GM18519 (cell line): ENCODE results near the gene ICAM2.

Experiments
- ATAC-seq: cut with Tn5 transposase; IDR thresholded peaks from one replicate; pipeline ENCODE4 v1.9.1; 2021; ENCODE audit warnings: mild to moderate bottlenecking, moderate library complexity; ENCODE audit not compliant: unreplicated experiment, low FRiP score

Gene ICAM2

DNA sequence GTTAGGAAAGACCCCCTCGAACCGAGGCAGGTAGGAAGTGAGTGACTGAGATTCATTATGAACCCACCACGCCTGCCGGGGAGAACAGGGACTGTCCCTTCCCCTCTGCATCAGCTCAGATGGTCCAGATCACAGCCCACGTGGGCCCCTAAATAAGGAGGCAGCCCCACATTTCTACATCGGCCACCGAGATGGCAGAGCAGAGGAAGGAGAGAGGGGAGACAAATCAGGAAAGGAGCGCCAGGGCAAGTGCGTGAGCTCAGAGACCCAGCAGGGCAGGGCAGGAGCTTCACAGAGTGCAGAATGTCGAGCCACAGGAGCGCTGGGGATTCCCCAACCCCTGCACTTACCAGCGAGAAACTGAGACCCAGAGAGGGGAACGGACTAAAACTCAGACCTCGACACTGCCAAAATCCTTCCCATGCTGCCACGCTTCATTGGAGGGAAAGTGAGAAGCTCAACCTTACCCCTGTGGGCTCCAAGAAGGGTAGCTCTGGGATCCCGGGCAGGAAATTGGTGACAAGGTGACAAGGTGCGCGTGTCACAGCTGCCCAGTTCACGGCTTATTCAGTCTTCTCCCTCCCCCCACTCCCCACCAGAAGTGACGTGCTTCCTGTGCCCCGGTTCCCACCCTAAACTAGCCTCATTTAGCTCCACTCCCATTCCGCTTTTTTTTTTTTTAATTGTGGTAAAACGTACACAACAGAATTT lies at the start of gene ICAM2:
TSS of gene ICAM2 (minus strand) at position 578 of the 711 bp plus-strand sequence. CDS start 13,942 bp downstream, outside the sequence.
- no peak for ATAC-seq

DNA sequence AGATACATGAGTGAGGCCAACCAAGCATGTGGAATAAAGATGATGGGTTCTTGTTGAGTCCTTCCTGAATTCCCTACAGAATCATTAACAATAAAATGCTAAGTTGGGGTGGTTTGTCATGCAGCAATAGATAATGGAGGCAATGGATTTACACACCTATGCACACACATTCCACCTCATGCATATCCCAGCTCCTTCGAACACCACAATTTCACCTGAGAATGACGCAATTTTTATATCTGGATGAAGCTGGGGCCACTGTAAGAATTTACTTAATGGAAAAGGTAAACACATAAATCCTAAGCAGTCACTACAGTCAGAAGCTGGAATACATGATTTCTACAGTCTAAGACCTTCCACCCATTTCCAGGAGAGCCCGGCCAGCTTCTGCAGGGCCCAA lies 49.8 kb upstream of the ICAM2 start:
- ATAC-seq: no peak

DNA sequence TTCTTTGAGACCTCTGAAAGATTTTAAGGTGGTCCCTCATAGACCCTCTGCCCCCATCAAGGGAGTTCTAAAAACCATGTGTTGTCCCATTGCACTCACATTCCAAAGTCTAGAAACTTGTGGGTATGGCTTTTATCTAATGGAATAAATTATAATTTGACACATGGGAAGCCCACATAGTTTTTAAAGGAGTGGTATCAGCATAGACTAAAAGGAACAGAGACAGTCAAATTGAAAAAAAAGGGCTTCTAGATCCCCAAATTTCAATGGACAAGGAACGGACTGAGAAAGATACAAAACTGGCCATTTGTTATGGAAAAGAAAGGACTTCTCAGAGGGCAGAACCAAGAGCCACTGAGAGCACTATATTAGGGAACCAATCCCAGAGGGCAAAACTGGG lies 48.7 kb upstream of the ICAM2 start:
- ATAC-seq: no peak

DNA sequence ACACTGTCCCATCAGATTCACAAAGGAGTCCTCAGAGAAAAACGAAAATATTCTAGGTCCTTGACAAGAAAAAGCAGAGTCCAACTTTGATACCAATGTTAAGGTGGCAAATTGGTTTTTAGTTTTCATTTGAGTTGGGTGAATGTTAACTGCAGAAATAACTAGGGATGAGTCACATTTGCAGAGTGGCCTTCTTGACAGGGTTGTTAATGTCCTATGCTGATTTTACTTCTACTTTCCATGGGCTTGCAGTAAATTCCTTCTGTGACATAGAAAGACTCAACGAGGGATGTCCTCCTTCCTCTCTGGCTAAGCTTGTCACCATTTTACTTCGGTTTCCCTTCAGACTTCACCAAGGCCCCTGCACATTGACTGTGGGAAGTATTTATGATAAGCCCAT lies 47.2 kb upstream of the ICAM2 start:
- ATAC-seq: no peak

DNA sequence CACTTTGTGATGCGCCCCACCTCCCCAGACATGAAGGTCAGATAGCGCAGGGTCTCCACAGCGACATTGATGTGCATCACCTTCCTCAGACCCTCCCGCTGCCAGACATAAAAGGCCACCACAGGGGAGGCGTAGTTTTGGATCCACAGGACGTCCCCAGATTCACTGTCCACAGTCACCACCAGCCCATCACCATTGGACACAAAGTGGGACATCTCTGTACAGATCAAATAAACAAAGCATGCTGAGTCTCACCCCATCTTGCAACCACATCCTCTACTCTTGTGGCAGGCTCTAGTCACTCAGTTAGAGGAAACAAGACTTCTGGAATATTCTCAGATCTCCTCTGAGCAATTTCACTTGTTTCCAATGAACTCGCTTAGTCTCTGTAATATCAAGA lies 46.3 kb upstream of the ICAM2 start:
- ATAC-seq: no peak

DNA sequence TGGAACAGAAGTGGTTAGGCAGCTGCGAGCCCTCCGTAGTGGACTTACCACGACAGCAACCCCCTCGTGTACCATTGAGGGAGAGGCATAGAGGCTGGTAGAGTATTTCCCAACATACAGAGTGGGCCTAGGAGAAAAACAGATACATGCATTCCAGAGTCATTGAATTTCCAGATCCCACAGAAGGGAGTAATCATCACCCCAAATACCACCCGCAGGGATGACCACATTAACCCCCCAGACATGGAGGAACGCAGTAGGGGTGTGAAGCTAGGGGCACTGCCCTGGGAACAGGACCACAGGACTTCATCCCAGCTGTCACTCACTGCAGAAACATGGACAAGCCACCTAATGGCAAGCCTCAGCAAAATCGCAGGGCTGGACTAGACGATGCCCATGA lies 44.7 kb upstream of the ICAM2 start:
- ATAC-seq: no peak

DNA sequence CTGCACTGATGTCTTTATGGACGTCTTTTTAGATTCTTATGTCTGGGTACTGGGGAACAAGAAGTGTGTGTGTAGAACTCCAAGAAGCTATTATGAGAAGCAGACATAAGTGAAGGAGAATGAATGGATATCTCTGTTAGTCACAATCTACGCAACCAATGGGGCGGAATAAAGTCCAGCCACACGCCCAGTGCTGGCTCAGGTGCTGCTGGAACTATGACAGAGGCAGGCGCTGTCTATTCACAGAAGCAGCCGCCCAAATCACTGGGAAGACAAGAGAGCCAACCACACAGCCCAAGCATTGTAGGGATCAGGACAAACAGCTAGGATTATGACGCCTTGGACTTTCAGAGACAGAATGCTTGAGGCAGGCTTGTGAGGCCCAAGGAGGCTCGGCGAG lies 43.9 kb upstream of the ICAM2 start:
- ATAC-seq: no peak

DNA sequence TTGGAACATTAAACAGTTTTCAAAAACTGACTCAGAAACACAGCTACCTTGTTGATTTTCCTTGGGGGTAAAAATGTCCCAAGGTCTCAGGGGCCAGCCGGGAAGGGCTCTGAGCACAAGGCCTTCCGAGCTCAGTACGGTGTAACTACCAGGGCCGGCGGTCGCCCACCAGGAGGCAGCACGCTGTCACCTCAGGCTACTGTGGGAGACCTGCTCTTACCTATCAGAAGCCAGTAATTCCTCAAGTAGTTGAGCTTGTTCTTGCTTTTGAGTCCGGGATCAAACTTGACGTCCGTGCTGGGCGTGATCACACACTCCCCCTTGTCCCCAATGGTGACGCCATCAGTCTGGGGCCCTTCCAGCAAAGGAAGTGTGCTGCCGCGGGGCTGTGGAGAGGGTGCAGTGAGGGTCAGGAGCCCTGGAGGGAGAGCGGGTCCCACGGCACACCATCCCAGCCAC lies 43.4 kb upstream of the ICAM2 start:
- ATAC-seq: no peak

DNA sequence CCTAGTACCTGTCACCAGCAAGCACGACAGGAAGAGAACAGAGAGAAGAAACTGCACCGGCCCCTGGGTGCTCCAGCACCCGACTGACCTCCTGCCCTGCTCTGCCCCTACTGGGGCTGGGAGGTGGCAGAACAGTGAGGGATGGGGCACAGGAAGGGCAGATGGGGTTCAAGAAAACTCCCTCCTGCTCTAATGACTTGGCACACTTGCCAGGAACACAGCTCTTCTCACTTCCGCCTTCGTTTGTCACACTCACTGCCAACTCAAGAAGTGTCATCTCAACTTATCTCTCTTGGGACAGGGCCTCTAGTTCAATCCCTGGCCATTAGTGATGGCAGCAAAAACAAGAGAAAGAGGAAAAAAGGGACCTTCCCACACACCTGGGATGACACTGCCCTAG lies 42.7 kb upstream of the ICAM2 start:
- ATAC-seq: no peak

DNA sequence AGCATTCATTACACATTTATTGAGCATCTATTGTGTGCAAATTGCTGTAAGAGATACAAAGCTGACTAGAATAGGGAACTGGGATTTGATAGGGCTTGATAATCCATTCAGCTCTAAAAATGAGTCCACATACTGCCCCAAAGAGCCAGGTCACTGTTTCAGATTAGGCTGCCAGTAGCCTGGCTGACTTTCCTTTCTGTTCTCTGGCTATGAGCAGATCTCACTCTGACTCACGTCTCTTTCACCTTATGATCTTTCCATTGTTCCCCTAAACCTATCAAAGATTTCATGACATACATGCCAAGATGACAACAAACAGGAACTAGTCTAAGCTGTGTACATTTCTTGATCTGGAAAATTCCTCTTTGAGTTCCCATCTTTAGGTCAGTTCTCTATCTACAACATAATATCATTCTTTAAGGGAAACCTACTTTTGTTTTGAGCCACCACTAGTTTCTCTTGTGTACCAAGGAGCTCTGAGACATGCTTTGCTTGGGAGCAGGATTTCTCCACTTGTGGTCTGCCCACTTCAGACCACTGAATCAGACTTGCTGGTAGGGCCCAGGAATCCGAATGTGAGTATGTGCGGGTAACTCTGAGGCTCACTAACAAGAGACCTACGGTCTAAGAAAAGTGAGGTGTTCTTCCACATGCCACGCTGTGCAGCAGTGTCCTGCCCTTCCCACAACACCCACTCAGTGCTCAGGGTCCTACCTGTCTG lies 40.9 kb upstream of the ICAM2 start:
- no peak for ATAC-seq

DNA sequence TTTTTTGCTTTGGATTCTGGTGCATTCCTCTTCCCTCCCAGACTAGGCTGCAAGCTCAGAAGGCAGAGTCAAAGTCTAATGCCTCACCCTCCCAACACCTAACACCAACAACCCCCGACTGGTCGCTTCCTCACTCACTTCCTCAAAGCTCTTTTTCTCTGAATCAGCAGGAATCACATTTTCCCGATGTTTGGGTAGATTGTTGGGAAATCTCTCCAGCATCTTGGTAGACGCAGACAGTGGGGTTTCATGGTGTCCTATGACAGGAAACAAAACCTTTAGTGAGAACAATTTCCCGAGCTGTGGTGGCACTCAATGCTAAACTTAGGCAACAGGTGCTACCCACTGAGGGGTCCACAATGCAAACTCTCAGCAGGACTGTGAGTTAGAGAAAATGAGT lies 39.9 kb upstream of the ICAM2 start:
- ATAC-seq: no peak

DNA sequence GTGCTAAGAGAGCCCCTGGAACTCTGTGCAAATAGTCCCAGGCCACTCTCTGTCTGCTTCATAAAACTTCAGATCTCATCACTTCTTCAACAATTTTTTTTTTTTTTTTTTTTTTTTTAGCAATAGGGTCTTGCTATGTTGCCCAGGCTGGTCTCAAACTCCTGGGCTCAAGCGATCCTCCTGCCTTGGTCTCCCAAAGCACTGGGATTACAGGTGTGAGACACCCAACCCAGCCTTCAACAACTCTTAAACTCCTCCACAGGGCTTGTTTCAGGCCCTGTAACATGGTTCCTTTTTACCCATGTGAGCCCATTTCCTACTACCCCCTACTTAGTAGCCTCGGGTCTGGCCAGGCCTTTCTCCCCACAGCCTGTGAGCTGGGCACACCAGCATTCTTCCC lies 39.3 kb upstream of the ICAM2 start:
- ATAC-seq: no peak

DNA sequence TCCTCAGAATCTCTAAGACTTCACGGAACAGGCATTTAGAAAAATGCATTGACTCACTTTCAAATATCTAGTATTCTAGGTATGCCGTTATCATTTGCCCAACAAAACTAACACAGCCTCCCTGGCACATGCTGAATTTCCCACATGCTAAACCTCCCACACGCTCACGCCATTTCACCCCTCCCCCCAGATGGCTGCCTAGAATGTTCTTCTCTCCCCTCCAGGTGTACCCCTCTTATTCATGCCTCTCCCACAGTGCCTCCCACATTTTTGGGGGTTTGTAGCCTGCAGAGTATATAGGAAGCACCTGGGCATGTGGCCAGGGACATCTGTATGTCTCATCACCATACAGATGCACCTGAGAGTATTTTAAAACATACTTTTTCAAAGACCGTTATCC lies 38.2 kb upstream of the ICAM2 start:
- ATAC-seq: no peak

DNA sequence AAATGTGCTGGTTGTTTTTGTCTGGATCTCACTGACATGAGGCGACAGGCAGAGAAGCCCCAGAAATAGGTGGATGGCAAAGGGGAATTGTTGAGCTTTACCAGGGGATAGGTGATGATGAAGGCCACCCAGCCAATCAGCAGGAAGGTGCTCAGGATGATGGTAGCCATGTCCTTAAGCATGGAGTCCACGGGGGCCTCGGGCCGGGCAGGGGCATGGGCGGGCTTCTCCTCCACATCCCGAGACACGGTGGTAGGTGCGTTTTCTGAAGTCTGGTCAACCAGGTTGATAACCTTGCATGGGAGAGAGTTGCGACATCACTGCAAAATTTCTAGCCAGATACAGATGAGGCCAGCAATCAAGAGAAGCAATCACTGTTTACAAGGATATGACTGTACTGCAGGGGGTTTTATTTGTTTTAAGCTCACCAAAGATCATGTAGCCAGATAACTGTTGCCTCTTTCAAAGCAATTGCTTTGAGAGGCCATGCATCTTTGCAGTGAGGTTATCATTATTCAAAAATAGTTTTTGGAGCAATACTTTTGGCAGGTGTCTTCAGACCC lies 37.3 kb upstream of the ICAM2 start:
- no peak for ATAC-seq

DNA sequence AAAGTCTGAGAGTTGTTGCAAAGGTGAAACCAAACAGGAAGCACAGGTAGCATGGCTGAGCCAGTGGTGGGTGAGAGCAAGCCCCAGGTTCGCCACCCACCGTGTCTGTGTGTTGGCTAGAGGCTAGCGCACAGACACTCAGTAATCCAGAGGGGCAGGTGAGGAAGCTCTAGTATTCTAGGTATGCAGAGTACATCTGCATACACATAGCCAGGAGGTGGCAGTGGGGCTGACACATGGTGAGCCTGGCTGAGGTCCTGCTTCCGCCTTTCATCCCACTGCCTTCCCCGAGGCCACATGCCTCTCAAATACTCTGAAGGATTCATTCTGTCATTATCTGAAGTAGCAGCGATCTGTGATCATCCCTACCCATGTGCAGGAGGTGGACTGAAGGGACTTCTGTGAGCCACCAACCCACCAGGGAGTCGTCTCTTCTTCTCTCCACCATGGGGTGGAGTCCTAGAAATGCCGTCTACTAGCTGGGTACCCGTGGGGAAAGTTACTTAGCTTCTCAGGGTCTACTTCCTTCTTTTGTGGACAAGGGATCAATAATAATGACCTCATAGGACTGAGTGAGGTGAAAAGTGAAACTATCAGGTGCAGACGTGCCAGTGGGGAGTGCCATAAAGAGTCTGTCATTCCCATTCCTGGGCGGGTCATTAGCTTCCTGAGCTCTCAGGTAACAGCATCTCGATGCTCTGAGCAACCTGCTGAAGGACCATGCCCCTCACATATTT lies 36.0 kb upstream of the ICAM2 start:
- no peak for ATAC-seq

DNA sequence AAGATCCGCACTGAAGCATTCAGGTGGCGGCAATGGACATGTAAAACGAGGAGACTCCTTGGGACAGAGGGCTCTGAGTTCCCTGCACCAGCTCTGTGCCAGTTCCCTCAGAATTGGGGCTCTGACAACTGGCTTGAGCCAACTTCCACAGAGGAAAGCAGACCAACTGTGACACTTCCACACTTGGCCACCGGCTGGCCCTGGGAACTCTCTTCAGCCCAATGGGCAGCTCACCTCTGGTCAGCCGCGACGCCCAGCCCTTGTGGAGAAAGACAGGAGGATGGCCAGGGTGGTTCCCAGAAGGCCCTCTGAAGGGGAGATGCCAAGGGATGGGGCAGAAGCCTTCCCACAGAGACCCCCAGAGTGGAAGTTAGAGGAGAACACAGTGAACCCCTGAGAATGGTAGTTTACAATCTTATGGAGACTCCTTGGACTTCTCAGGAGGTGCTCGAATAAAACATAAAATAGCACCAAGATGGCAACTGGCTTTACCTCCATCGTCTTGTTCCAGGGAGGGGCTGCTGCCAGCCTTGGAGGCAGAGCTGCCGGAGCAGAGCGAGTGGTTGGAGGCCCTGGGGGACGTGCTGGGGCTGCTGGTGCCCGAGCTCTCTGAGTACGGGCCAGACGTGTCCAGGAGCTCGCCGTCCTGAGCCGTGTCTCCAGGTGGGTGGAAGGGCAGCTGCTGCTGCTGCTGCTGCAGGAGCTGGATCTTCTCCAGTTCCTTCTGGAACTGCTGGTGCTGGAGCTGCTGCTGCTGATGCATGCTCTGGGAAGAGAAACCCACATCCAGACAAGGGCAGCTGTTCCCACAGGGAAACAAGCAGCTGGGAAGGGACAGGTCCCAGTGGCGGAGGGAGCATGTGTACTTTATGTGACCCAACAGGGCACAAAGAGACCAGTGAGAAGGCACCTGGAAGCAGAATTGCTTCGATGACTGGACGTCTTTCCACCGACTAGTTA lies 35.0 kb upstream of the ICAM2 start:
- ATAC-seq: no peak

DNA sequence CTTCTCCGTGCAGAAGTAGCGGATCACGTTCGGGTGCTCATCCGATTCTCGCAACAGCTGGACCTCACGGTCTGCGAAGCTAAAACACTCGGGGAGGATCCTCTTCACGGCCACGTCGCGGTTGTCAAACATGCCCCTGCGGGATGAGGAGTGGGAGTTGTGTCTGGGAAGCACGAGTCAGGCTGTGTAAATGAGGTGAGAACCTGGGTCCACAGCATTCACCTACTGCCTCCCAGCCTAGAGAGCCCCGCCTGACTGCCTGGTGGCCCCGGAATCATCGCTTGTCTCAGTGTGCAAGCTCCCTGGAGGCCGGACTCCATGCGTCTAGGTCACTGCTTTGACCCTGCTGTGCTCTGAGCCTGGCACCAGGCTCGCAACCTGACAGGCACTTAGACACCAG lies 33.9 kb upstream of the ICAM2 start:
- no peak for ATAC-seq

DNA sequence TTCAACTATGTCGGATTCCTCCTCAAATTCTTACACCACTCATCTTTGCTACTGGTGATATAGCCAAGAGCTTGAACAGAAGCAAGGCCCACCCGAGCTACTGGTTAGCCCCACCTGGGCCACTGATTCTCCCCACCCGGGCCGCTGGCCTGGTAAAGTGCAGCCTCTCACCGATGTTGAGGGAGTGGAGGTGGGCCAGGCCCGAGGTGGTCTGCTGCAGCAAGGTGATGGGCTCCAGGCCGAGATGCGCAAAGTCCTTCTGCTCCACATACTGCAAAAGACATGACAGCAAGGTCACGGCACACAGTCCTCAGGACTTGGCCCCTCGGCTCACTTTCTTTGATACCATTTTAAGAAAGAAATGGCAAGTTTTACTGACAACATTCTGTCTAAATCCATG lies 32.7 kb upstream of the ICAM2 start:
- no peak for ATAC-seq

DNA sequence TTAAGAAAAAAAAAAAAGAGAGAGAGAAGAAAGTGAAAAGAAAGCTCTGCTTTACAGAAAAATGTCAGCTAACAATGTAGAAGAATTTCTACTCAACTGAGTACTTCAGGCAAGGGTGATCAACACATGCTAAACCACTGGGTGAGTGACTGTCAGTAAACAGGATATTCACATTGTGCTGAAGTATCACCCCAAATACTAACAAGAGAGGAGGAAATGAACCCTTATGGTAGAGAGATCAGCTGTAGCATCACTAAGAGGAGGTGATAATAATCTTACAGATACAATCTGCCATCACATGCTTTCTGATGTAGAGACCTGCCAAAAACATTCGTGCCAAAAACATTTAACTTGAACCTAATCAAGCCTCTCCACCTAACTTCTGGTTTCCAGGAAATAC lies 30.7 kb upstream of the ICAM2 start:
- no peak for ATAC-seq

DNA sequence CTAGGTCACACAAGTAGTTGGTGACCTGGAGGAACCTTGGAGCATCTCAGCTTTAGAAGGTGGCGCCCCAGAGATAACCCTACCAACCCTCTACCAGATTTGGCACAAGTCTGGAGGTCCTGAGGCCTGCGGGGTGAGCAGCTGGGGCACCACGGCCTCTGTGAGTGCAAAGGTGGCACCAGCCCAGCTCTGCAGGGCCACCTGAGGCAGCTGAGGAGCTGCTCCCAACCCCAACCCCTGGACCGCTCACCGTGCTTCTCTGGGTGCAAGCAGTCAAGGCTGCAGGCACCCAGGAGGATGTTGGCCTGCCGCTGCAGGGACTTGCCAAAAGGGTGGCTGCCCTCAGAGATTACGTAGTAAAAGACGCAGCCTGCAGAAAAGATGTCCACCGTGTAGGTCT lies 28.4 kb upstream of the ICAM2 start:
- ATAC-seq: no peak
